Activated T-helper 9 cell treated with anti-CD3 and anti-CD28 coated beads, Interleukin-2, amount 50 U/mL, for 16 hours (primary cell): ENCODE measurements around the gene COL4A6.
"Not testable (repeated sequence)": the region's sequence is repeated elsewhere in the genome, so short reads cannot be mapped to it uniquely, and the experiment has no call there.

Source experiments
- DNase-seq: peaks from one replicate; pipeline ENCODE4 v3.0.0-alpha.2; 2020; ENCODE audit warnings: low read depth

The COL4A6 gene

GRCh38 chrX:108399418-108400165 lies 38.6 kb downstream of the COL4A6 start:
- no peak for DNase-seq

- no peak for DNase-seq
Observed at GRCh38 chrX:108397627-108398391, 40.4 kb downstream of the COL4A6 start.

GRCh38 chrX:108396986-108397385 lies 41.2 kb downstream of the COL4A6 start:
- DNase-seq = no peak

- DNase-seq = no peak
Observed at GRCh38 chrX:108396188-108396891, 41.9 kb downstream of the COL4A6 start.

GRCh38 chrX:108390976-108391717 lies 47.1 kb downstream of the COL4A6 start:
- not testable (repeated sequence) for DNase-seq

- no peak for DNase-seq
Observed at GRCh38 chrX:108384783-108385182, 53.4 kb downstream of the COL4A6 start.

GRCh38 chrX:108380222-108380621 lies 58.0 kb downstream of the COL4A6 start:
- DNase-seq = no peak

- DNase-seq = not testable (repeated sequence)
Observed at GRCh38 chrX:108376821-108377220, 61.4 kb downstream of the COL4A6 start.

- DNase-seq = not testable (repeated sequence)
Observed at GRCh38 chrX:108375591-108375990, 62.6 kb downstream of the COL4A6 start.

- no peak for DNase-seq
Observed at GRCh38 chrX:108366644-108367406, 71.4 kb downstream of the COL4A6 start.

- no peak for DNase-seq
Observed at GRCh38 chrX:108362026-108362425, 76.2 kb downstream of the COL4A6 start.

GRCh38 chrX:108361316-108361715 lies 76.9 kb downstream of the COL4A6 start:
- no peak for DNase-seq

GRCh38 chrX:108359806-108360602 lies 78.2 kb downstream of the COL4A6 start:
- DNase-seq = no peak

- DNase-seq = no peak
Observed at GRCh38 chrX:108353452-108353851, 84.8 kb downstream of the COL4A6 start.

GRCh38 chrX:108349210-108349609 lies 89.0 kb downstream of the COL4A6 start:
- DNase-seq = no peak

- no peak for DNase-seq
Observed at GRCh38 chrX:108348525-108348924, 89.7 kb downstream of the COL4A6 start.

- DNase-seq = no peak
Observed at GRCh38 chrX:108347800-108348199, 90.4 kb downstream of the COL4A6 start.

- DNase-seq = no peak
Observed at GRCh38 chrX:108344216-108344615, 94.0 kb downstream of the COL4A6 start.

GRCh38 chrX:108341947-108342346 lies 96.3 kb downstream of the COL4A6 start:
- no peak for DNase-seq

GRCh38 chrX:108332281-108332680 lies 105.9 kb downstream of the COL4A6 start:
- no peak for DNase-seq
